Stimulated activated CD8-positive, alpha-beta memory T cell treated with anti-CD3 and anti-CD28 coated beads, Interleukin-15, amount 100 ng/mL, for 1 hour (primary cell): ENCODE data around the gene RBM44.
"Not testable (repeated sequence)": the region's sequence is repeated elsewhere in the genome, so short reads cannot be mapped to it uniquely, and the experiment has no call there.

Source experiments
- DNase-seq: peaks from one replicate; pipeline ENCODE4 v3.0.0-alpha.2; 2020; ENCODE audit warnings: low read depth

RBM44 gene

DNA sequence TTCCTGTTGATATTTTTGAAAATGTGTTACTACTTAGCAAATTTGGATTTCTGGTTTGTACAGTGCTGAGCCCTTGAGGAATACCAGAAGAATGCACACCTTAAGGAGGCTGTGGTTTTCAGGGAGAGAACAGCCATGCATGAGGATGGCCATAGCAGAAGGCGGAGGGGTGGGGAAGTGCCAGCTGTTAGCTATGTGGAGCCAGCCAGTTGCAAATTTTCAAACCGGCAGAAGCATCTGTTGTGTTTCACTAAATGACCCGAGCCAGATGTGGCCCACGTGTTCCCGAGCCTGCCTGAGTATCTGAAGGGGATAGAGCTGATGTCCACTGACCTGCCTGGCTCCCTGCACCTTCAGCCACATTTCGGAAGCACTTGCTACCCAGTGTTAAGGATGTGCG, 16.4 kb upstream of the RBM44 start:
- no peak for DNase-seq

DNA sequence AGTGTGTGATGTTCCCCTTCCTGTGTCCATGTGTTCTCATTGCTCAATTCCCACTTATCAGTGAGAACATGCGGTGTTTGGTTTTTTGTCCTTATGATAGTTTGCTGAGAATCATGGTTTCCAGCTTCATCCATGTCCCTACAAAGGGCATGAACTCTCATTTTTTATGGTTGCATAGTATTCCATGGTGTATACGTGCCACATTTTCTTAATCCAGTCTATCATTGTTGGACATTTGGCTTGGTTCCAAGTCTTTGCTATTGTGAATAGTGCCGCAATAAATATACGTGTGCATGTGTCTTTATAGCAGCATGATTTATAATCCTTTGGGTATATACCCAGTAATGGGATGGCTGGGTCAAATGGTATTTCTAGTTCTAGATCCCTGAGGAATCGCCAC, 14.9 kb upstream of the RBM44 start:
- not testable (repeated sequence) for DNase-seq

DNA sequence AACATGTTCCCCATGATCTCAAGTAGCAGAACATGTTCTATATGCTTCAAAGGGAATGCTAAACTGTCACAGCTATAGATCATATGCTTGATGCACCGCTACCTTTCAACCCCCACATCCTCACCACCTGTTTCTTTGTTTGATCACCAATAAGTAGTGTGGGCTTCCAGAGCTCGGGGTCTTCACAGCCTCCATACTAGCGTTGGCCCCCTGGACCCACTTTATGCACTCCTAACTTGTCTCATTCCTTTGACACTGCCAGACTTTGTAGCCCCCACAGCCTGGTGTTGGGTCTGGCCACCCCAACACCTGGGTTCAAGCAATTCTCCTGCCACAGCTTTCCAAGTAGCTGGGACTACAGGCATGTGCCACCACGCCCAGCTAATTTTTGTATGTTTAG, 11.6 kb upstream of the RBM44 start:
- no peak for DNase-seq

DNA sequence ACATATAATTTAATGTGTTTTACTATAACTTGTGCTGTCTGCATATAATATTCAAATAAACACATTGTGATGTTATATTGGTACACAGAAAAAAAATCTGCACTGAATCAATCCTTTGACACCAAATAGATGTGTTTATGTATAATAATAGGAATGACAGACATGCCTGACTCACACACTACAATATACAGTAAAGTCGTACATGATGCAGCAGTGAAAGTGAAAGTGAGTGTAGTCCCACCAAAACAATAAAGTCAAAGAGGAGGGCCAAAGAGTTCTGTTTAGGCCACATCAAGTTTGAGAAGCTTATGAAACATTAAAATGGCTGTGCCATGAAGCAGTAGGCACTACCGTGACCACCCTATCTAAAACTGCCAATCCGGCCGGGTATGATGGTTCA, 8.2 kb upstream of the RBM44 start:
- DNase-seq, result no peak

DNA sequence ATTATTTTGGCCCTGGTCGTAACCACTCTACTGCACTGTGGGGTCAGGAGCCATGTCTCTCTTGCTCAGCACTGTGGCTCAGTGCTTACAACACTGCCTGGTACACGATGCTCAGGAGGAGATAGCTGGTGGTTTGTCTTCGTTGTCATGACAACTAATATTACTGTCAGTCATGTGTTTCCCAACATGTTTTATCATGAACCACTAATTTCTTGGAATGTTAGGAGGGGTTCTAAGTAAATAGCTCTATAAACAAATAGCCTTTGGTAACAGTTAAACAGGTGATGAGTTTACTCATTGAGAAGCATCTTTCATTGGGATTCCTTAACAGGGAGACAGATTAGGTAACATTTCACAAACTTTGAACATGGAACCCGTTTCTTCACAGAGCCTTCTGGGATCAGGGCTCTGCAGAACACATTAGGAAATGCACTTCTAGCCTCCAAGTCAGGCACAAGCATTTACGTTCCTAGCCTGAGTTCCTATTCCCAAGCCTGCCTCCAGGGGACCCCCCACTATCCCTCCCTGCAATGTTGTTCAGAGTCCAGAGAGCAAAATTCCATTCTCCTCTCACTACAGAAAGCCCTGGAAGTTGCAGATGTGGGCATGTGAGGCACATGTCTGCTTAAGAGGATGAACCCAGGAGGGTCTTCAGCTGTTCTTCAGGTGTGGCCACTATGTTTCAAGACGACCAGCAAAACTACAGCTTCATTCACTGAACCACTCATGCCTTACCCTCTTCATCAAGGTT, 6.4 kb upstream of the RBM44 start:
- no peak for DNase-seq

DNA sequence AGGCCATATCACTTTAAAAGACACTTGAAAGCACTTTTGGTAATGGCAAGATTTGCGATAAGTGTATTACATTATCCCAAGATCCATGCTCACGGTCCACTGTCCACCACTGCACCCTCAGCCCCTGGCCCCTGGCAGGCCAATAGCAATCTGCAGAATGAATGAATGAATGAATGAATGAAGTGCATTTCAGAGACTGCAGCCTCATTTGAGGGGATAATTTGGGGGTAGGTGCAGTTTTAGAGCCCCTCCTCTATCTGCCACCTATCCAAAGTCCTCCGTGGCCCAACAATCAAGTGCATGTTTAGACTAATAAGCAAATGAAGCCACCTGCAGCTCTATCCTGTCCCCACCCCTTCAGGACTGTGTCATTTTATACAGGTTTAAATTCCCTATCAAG, 1.3 kb upstream of the RBM44 start:
- DNase-seq, result no peak

DNA sequence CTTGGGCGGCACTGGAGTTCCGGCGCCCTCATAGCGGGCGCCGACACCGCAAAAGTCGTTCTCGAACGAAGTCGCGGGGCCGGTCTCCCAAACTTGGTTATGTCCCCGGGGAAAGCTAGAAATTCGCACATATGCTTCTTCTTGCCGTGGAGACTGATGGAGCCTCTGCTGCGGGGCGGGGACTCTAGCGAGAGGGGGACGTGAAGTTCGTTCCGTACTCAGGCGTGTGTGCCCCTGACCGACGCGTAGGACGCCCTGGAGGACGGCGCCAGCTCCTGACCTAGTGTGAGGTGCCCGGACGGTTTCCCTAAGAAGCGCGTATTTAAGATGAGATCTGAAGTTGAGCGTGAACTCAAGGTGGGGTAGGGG, 465 bp downstream of the RBM44 start:
- DNase-seq, result no peak

DNA sequence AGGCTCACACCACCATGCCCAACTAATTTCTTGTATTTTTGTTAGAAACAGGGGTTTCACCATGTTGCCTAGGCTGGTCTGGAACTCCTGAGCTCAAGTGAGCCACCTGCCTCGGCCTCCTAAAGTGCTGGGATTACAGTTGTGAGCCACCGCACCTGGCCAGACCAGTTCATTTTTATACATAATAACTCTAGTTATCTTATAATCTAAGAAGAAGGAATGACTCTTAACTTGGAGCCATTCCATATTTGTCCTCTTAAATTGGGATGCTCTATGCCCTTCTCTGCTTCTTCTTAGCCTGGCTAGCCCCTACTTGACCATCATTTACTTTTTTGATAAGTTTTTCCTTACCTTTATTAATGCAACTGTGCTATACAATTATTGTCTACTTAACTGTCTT, 2.9 kb downstream of the RBM44 start:
- DNase-seq, result no peak

DNA sequence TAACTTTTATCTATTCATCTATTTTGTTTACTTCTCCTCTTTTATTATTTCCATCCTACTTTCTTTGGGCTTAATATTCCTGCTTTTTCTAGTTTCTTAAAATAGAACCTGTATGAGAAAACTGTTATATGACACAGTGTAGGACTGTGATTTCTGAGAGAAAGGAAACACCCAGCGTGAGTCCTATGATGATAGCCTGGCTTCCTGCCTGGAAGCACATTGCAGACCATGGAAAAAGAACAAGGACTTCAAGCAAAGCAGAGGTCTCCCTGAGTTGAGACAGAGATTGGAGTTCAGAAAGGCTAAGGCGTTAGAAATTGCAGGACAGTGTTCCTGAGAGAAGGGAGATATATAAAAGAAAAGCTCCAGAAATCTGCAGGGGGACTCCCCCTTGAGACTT, 7.8 kb downstream of the RBM44 start:
- no peak for DNase-seq

DNA sequence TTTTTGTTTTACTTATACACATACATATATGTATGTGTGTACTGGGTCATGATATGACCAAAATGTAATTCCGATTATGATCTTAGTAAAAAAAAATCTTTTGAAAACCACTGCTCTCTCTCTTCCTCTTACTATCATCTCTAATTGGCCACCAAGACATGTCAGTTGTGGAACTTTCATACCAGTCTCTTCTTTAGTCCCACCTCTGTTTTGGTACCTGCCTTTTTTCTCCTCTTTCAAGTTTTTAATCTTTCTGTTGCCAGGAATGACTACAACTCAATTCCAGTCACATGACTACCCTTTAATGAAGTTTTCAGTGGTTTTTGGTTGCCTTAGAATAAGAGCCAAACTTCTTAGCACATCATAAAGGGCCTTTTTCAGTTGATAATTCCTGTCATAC, 17.1 kb downstream of the RBM44 start:
- no peak for DNase-seq

DNA sequence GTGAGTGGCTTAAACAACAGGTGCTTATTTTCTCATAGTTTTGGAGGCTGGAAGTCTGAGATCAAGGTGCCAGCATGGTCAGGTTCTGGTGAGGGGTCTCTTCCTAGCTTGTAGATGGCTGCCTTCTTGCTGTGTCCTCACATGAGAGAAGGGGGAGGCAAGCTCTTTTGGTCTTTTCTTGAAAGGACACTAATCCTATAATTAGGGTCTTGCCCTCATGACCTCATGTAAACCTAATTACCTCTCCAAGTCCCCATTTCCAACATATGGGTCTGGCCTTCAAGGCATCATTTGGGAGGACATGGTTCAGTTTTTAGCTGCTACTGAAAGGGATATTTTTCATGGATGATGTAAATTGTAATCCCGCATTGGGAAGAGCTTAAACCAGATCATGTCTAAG, 18.0 kb downstream of the RBM44 start:
- no peak for DNase-seq

DNA sequence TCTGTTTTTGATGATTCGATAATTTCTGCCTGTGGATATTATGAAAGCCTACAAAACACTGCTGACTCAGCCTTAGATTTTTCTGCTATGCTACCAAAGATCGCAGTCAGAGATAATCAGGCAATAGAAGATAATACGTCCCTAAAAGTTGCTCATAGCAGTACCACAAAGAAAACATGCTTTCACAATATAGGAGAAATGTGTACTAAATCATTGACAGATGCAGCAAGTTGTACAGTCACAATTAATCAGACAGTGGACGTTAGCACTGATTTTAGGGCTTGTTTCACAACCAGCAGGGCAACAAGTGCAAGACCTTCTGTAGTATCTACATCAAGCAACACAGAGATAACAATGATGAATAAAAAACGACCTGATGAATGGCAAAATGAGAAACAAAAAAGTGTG, 19.5 kb downstream of the RBM44 start:
- DNase-seq, result no peak

DNA sequence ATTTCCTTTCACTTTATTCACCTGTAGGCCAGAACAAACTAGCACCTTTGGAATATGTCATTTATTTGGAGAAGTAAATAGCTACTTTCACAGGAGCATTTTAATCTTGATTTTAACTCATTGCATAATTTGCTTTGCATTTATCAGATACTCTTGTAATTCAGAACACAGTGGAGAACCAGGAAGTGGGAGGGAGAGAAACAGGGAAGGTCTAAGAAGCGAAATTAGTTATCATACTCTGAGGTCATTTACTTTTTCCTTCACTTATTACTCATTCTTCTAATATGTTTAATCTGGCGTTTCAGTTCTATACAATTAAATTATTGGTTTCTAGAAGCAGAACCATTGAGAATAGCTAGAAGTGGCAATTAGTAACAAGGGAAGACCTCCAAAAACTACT, 20.7 kb downstream of the RBM44 start:
- no peak for DNase-seq

DNA sequence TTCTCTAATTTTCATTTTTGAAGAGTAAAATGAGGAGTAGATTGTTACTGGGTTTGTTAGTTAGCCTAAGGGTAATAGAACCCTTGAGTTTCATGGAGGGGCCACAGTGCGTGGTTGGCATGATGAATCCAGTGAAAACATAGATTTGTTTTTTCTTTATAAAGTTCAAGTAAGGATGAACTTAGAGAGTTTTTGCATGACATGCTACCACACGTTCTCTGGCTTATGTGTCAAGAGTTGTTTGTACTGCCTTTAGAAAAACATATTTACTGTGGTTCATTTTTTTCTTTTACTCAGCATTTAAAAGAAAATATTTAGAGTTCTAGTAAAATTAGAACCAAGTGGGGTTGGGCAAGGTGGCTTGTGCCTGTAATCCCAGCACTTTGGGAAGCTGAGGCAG, 21.8 kb downstream of the RBM44 start:
- DNase-seq, result no peak

DNA sequence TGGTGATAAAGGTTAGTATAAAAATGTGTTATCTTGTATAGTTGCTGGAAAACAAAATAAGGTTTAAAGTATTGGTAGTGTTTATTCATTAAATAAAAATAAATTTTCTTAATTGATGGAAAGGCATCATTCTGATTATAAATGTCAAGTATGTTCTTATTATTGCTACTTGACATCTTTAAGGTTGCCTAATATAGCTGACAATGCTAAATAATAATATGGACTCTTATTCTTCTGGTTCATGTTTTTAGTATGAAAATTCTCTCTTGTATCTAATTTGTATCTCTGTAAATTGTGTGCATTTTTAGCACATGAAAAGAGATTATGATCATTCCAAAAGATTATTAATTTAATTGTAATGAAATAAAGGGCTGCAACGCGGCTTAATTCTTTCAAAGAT, 25.0 kb downstream of the RBM44 start:
- DNase-seq, result no peak

DNA sequence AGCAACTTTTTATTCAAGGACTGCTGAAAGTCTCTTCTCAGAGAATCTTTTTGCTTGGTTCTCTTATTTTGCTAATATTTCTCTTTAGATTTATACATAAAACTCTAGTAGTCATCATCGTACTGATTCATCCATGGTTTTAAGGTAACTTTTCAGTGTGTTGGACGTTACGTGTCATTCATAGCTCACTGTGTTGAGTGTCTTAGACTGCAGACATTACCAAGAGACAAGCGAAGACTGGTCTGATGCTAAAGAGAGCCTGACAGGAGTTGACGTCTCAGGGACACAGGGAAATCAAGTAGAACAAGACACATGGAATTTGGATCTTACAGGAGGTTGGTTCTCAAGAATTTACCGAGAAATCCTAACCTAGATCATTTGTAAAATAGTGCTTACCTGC, 25.5 kb downstream of the RBM44 start:
- no peak for DNase-seq

DNA sequence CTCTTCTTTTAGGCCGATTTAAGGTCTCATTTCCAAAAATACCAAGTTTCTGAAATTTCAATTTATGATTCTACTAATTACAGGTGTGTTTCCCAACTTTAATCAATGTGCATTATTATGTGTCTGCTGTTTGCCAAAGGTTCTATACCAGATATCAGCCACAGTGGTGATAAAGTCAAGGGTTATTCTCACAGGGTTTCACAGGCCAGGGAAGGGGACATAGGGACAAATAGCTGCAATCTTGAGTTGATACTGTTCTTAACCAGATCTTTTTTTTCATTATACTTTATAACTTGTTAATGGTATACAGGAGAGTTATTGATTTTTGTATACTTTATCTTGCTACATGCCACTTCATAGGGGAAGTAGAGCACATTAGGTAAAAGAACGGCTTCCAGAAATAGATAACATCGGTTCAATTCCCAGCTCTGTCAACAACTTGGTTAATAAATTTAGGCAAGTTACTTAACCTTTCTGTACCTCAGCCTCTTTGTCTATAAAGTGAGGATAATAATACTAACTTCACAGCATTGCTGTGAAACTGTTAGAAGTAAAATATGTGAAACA, 28.9 kb downstream of the RBM44 start:
- no peak for DNase-seq

DNA sequence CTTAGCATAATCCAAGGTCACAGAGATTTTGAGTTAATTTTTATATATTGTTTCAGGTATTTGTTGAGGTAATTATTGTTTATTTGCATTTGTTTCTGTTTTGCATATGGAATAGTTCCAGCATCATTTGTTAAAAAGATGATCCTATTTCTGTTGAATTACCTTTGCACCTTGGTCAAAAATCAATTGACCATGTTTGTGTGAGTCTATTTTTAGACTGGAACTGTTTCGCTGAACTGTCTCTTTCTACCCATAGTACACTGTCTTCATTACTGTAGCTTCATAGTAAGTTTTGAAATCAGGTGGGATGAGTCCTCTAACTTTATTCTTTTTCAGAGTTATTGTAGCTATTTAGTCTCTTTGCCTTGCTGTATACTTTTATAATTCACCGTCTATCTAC, 31.9 kb downstream of the RBM44 start:
- no peak for DNase-seq

DNA sequence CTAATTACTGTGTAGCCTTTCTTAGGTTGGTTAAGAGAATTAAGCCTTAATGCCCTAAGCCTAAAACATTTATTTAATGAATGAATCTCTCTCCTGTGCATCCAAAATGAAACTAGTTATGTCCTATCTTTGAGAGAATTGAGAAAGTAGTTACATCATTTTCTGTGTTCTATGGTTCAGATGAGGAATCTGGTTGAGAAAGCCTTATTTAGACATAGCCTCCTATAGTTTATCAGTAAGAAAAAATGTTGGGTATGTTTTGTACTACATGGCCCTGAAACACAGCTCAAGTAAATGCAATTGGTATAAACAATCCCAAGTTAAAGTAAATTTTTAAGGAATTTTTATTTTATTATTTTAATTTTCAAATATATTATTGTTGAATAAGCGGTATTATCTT, 35.0 kb downstream of the RBM44 start:
- no peak for DNase-seq

DNA sequence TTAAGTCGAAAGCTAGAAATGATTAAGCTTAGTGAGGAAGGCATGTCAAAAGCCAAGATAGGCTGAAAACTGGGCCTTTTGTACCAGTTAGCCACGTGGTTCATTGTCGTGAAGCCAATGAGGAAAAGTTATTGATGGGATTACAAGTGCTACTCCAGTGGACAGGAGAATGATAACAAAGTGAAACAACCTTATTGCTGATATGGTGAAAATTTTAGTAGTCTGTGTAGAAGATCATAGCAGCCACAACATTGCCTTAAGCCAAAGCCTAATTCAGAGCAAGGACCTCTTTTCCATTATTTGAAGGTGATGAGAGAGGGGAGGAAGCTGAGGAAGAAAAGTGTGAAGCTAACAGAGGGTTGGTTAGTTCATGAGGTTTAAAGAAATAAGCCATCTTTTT, 36.8 kb downstream of the RBM44 start:
- DNase-seq, result no peak

DNA sequence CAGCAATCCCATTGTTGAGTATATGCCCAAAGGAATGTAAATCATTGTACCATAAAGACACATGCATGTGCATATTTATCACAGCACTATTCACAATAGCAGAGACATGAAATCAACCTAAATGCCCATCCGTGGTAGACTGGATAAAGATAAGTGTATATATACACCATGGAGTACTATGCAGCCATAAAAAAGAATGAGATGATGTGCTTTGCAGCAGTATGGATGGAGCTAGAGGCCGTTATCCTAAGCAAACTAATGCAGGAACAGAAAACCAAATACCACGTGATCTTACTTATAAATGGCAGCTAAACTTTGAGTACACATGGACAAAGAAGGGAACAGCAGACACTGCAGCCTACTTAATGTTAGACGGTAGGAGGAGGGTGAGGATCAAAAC, 42.5 kb downstream of the RBM44 start:
- no peak for DNase-seq

DNA sequence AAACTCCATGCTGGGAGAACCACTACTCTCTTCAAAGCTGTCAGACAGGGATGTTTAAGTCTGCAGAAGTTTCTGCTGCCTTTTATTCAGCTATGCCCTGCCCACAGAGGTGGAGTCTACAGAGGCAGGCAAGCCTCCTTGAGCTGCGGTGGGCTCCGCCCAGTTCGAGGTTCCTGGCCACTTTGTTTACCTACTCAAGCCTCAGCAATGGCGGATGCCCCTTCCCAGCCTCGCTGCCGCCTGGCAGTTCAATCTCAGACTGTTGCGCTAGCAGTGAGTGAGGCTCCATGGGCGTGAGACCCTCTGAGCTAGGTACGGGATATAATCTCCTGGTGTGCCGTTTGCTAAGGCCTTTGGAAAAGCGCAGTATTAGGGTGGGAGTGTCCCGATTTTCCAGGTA, 50.4 kb downstream of the RBM44 start:
- not testable (repeated sequence) for DNase-seq

DNA sequence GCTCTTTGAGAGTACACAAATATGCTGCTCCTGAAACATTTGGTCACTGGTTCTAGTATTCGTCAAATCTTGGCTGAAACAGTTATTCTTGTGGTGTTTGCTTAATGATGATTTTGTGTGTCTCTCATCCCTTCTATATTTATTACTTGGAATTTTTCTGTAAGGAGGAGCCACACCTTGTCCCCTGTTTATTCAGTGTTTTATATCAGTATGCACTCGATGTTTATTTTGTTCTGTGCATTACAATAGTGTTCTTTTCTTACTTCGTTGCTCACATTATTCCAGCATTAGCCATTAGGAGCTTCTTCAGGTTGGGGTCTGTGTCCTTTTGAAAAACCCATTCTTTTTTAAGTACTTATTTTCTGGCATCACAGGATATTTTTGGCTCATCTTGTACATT, 55.7 kb downstream of the RBM44 start:
- DNase-seq, result no peak

DNA sequence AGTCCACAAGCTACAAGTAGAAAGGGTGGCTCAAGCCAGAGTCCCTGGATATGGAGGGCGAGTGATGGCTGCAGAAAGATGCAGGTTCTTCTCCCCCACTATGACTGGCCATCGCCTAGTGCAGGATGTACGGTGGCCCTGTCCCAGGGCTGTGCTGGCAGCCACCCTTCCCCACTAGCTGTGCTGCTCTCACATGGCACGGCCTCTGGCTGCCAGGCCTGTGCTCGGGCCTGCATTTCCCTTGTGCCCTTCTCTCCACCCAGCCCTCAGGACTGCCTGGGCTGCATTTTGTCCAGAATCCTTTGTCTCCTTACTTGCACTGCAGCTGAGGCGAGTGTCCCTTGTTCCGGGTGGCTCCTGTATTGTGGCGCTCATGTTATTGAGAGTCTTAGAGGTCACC, 59.2 kb downstream of the RBM44 start:
- DNase-seq, result no peak
